Hepatocyte (in vitro differentiated cells): Measurements from ENCODE around the gene NKD1.

ENCODE experiments used
- EZH2phosphoT487 ChIP-seq: fragments of 200-600 bp; sonication (generic); IDR thresholded peaks from one replicate; pipeline ENCODE4 v1.6.1; 2018; ENCODE audit warnings: antibody characterized with exemption, mild to moderate bottlenecking, low read depth, moderate library complexity; ENCODE audit not compliant: unreplicated experiment, severe bottlenecking
- TF ChIP-seq, protein P1 (sequence below): fragments of 200-600 bp; sonication (generic); IDR thresholded peaks from 2 replicates; pipeline ENCODE4 v1.5.1; 2016; ENCODE audit warnings: antibody characterized with exemption, mild to moderate bottlenecking; ENCODE audit not compliant: poor library complexity

DNA sequence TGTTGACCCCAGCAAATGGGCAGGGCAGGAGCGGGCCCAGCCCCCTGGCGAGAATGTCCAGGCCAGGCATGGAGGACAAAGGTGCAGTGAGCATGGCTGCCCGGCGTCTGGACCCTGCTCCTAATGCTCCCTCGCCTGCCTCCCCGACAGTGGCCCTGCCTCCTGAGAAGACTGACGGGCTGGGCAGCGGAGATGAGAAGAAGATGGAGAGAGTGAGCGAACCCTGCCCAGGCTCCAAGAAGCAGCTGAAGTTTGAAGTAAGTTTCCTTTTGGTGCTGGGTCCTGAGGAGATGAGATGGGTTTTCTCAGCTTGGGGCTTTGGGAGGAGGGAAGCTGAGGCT, 73.2 kb downstream of the NKD1 start:
- TF ChIP-seq, protein P1, sequence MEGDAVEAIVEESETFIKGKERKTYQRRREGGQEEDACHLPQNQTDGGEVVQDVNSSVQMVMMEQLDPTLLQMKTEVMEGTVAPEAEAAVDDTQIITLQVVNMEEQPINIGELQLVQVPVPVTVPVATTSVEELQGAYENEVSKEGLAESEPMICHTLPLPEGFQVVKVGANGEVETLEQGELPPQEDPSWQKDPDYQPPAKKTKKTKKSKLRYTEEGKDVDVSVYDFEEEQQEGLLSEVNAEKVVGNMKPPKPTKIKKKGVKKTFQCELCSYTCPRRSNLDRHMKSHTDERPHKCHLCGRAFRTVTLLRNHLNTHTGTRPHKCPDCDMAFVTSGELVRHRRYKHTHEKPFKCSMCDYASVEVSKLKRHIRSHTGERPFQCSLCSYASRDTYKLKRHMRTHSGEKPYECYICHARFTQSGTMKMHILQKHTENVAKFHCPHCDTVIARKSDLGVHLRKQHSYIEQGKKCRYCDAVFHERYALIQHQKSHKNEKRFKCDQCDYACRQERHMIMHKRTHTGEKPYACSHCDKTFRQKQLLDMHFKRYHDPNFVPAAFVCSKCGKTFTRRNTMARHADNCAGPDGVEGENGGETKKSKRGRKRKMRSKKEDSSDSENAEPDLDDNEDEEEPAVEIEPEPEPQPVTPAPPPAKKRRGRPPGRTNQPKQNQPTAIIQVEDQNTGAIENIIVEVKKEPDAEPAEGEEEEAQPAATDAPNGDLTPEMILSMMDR: no peak
- no peak for TF ChIP-seq EZH2phosphoT487
